HG03432 (cell line): ENCODE results near the gene LYPD1.

ENCODE experiments used
- ATAC-seq: cut with Tn5 transposase; IDR thresholded peaks from one replicate; pipeline ENCODE4 v1.9.1; 2021; ENCODE audit warnings: mild to moderate bottlenecking, moderate library complexity; ENCODE audit not compliant: unreplicated experiment

Gene LYPD1

DNA sequence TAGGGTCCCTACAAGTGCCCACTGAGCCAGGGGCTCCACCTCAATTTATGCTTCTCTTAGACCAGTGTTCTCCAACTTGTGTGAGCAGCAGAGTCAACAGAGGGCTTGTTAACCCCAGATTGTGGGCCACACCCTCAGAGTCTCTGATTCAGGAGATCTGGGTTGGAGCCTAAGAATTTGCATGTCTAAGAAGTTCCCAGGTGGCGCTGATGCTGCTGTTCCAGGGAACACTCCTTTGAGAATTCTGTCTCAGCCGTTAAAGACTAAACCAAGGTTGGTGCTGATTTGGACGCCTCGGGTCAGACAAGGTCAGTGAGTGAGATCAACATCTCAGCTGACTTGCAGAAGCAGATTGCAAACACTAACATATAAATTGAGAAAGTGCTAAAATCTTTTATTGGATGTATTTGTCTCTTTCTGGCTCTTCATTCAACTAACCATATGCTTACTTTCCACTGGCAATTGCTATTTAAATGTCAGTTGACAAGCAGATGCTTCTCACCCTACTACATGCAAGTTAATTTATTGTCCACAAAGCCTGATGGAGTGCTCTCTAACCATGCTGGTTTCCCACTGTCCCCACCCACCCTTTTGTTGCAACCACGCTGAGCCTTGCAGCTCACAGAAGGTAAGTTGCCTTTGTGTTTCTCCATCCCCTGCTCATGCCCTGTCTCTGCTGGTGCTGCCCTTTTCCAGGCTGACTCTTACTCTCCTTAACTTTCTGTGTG is 31.5 kb downstream of the LYPD1 start:
- ATAC-seq = no peak

- ATAC-seq = no peak
Measured at GRCh38 chr2:132636346-132636745, 33.7 kb downstream of the LYPD1 start.

- no peak for ATAC-seq
Measured at GRCh38 chr2:132633635-132634034, 36.4 kb downstream of the LYPD1 start.

DNA sequence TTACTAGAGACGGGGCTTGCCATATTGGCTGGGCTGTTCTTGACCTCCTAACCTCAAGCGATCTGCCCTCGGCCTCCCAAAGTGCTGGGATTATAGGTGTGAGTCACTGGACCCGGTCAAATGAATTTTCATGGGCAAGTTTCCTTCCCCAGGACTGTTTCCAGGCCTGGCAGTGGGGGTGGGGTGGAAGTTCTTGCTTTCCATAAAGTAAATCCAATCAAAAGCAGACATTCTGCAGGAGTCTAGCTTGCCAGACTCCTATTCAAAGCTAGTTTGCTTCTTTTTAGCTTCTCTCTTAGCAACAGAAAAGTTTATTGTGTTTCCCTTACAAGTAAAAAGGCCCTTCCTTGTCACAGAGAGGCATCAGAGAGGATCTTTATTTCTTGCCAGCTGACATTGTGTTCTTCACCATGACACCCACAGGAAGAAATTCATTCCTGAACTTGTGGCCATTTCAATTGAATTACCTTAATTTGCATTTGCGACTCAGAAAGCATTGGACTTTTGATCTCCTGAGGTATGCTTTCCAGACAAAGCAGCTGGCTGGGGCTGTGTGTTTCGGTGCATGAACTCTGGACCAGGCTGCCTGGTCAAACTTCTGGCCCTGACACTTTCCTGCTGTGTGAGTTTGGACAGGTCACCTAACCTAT is 37.9 kb downstream of the LYPD1 start:
- ATAC-seq = no peak

GRCh38 chr2:132627536-132627935 is 42.5 kb downstream of the LYPD1 start:
- no peak for ATAC-seq

DNA sequence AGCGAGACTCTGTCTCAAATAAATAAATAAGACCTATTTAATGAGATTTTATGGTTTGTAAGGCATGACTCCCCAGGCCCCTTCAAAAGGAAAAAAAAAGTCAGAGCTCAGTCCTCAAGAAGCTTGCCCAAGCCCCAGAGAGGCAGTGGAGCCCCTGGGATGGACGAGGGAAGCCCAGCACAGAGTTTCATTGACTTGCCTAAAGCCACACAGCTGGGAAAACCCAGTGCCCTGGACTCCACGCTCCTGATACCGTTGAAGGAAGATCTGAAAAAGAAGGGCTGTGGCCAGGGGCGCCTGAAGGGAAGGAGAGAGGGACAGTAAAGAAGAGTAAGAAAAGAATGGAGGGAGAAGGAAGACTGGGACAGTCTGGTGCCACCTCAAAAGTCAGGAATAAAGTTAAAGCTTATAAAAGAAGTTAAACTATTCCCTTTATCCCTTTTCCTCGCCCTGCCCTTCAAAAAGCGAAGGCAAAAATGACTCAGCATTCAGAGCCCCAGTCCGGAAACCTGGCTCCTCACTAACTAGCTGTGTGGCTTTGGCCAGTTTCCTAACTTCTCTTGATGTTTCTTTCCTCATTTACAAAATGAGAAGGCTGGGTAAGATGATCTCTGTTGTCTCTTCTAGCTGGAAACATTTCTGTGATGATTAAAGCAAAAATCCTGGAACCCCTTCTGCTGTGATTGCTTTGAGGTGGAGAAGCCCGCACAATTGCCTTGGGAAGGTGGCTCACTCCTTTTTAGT is 46.7 kb downstream of the LYPD1 start:
- ATAC-seq = no peak

GRCh38 chr2:132621131-132621875 is 48.7 kb downstream of the LYPD1 start:
- no peak for ATAC-seq

- ATAC-seq = no peak
Measured at GRCh38 chr2:132620115-132620514, 49.9 kb downstream of the LYPD1 start.

DNA sequence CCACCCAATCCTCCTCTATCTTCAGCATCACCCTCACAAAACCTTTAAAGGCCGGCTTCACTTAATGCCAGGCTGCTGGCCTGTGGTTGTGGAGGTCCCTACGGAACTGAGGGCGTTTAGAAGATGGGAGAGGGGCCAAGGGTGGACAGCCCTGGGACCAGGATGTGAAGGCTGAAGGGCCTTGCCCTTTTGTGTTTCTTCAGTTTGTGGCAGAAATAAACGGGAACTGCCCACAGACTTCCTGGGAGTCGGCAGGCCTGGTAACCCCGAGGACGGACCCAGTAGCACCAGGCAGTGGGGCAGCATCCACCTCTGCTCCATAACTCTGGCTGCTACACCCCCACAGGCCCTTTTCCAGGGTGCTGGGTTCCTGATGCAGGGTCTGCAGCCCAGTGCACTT is 51.3 kb downstream of the LYPD1 start:
- no peak for ATAC-seq

- ATAC-seq = no peak
Measured at GRCh38 chr2:132617989-132618388, 52.0 kb downstream of the LYPD1 start.

DNA sequence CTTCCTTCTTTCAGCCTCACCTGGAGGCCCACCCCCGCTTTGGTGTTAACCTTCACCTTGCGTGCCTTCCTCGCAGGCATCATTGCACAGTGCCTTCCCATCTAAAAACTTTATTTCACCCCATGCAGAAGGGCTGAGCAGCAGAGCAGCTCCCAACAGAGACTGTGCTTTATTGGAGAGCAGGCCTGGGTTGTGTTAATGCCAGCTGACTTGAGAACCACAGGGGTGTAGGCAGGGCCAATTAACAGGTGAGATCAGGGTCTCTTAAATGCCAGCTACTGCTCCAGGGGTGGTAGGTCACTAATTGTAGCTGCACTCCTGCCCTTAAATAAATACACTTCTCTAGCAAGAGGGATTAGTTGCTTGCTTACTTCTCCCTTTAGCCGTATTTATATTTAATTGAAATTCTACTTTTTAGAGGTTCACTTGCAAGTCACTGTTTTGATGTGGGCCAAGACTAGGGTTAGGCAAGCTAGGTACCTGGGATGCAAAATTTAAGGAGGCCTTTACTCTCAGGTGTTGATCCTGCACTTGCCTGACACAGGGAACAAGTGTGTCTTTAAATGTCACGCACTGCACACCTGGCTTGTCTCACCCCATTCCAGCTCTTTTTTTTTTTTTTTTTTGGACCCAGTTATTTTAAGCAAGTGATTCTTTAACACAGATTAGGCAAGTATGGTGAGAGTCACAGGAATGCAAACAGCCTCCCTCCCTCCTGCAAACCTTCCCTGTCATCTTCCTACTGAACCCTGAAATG is 54.5 kb downstream of the LYPD1 start:
- ATAC-seq = no peak

DNA sequence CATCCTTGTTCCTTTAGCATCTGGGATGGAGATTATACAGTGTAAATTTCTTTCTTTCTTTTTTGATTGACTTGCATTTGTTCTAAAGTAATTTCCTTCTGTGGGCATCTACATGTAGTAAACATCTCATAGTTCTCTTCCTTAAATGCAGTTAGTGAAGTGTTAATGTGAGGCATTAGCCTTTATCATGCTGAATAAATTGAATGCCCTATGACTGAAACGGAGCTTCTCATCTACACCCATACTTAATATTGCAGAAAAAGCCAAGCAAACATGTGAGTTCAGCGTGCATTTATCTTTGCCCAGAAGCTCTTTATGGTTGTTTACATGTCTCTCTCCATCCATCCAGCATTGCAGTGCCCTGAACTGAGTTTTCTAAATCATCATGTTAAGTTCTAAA is 58.3 kb downstream of the LYPD1 start:
- ATAC-seq = no peak

DNA sequence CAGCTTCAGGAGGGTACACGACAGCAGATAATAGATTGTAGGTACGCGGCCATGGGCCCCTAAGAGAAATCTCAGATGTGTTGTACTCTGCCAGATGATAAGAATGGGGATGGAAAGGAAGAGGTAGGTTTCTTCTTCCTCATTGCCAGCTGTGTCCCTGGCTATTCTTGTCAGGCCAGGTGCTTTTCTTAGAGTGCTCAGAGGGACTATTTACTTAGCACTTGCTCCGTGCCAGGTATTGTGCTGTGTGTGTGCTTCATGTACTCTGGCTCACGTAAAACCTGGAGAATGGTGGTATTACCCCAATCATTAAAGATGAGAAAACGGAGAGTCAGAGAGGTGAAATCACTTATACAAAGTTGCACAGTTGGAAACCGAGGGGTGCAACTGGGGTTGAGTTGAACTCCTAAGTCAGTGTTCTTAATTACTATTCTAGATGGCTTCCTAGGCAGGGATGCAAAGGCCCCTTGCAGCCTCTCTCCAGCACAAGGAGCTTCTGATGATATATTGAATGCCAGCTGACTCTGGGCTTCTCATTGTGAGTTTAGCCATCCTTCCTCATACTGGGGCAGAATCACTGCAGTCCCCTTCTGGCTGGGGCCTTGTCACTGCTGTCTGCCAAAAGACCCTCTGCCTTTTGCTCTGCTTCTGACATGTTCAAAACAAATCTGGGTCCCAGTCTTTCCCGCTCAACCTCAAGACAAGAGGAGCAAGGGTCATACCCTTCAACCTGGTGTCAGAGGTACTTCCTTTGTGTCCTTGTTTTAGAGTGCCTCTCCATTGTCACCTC is 60.7 kb downstream of the LYPD1 start:
- no peak for ATAC-seq

DNA sequence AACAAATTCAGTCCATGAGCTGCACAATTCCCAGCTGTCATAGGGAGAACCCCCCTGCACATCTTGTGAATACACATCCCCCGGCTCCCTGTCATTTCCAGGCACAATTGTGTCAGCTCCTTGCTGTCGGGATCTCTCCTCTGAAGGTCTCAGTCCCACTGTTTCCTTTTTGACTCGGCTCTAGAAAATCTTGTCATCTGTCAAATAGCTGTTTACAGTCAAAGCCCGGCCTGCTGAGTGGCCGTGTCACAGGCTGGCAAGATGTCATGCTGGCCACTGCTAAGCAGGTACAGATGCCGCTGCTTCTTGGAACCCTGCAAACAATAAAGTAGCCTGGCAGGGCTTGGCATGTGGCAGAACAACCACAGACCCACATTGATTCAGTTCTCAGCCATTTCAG is 61.7 kb downstream of the LYPD1 start:
- no peak for ATAC-seq

- no peak for ATAC-seq
Measured at GRCh38 chr2:132607426-132608090, 62.4 kb downstream of the LYPD1 start.

DNA sequence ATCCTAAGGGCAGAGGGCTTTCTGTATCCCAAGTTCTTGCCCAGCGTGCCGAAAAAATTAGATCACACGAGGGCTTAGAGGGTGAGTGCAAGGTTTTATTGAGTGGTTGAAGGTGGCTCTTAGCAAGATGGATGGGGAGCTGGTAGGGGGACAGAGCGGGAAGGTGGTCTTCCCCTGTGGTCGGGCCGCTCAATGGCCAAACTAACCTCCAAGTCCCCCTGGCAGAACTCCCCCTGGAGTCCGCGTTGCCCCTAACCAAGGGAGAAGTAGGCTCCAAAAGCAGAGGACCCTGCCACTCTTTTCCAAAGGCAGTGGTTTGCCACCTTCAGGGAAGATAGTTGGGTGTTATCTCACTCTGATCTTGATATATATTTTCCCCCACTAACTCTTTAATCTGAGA is 63.4 kb downstream of the LYPD1 start:
- ATAC-seq = no peak

- no peak for ATAC-seq
Measured at GRCh38 chr2:132605236-132606180, 64.5 kb downstream of the LYPD1 start.

DNA sequence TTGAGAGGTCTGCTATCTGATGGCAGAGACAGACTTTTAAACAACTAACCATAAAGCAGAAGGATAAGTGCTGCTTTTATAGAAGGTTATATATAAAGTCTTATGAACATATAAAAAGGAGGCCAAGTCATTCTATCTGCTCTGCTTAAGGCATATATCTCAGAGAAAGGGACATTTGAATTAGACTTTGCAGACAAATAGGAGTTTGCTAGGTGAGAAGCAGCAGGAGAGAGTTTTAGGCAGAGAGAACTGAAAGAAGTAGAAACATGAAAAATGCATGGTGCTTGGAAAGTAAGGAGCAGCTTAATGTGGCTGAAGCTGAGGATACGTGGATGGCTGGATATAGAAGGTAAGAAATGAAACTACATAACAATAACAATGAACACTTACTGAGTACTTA is 65.4 kb downstream of the LYPD1 start:
- no peak for ATAC-seq
